ENCODE results near the gene ATXN7L2.

Gene ATXN7L2

DNA sequence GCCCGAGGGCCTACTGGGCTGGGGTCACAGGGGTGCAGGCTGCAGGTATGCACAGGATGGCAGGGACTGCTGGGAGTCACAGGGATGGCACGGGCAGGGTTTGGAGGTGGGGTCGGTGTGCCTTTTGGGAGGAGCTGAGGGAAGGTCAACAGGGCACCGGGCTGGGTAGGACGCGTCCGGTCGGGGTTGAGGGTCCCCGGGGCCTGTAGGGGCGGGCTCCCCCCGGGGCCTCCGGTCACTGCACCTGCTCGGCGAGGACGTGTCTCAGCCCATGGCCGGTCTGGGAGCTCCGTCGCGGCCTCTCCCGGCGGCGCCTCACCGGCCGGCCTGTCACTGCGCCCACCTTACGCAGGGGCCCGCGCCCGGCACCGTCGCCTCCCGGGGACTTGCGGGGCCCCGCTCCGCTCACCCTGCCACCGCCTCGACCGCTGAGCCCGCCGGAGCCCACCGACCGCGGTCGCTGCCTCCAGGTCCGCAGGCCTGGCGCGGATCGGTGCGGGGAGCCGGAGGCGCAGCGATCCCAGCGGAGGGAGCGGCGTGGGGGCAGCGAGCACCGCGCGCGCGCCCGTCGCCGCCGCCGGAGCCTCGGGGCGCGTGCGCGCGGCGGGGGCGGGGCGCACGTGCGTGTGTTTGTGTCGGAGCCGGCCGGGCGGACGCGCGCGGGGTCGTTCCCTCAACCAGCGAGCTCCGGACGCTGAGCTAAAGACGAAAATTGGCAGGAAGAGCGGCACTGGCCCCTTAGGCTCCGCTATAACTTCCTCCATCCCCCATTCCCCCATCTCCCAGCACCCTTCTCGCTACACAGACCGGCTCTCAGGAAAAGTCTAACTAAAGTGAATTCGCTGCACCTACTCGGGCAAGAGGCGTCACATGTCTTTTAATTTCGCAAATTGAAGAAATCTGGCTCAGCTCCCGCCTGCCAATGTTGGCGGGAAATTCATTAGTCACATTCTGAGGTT, 25.8 kb downstream of the ATXN7L2 start, which contains the start of gene AMIGO1:
Gene AMIGO1 (minus strand): TSS at position 552 of the 959 bp plus-strand sequence. CDS start 815 bp downstream, outside the sequence.
- no peak for TF ChIP-seq CTCF (IDR thresholded peaks at IDR 0.05; ENCODE audit: borderline replicate concordance, control extremely low read depth, extremely low read depth, insufficient read depth, missing control alignments)
- in situ Hi-C loops (cut with MboI; ENCODE audit: low sequenced_read_pairs, unreplicated experiment), result no loop called here
- DNase-seq (ENCODE audit: low spot score), result peak; percentile 85

- in situ Hi-C loops (cut with MboI; ENCODE audit: low sequenced_read_pairs, unreplicated experiment), result no loop called here
- no peak for DNase-seq (ENCODE audit: low spot score)
- no peak for TF ChIP-seq CTCF (IDR thresholded peaks at IDR 0.05; ENCODE audit: borderline replicate concordance, control extremely low read depth, extremely low read depth, insufficient read depth, missing control alignments)
Measured at GRCh38 chr1:109513110-109513710, 29.5 kb downstream of the ATXN7L2 start.

- no peak for DNase-seq (ENCODE audit: low spot score)
- in situ Hi-C loops (cut with MboI; ENCODE audit: low sequenced_read_pairs, unreplicated experiment), result no loop called here
- TF ChIP-seq CTCF (IDR thresholded peaks at IDR 0.05; ENCODE audit: borderline replicate concordance, control extremely low read depth, extremely low read depth, insufficient read depth, missing control alignments), result no peak
Measured at GRCh38 chr1:109514846-109515245, 31.1 kb downstream of the ATXN7L2 start.

GRCh38 chr1:109516872-109517271, 33.2 kb downstream of the ATXN7L2 start:
- in situ Hi-C loops (cut with MboI; ENCODE audit: low sequenced_read_pairs, unreplicated experiment), result no loop called here
- TF ChIP-seq CTCF (IDR thresholded peaks at IDR 0.05; ENCODE audit: borderline replicate concordance, control extremely low read depth, extremely low read depth, insufficient read depth, missing control alignments), result no peak
- no peak for DNase-seq (ENCODE audit: low spot score)

- TF ChIP-seq CTCF (IDR thresholded peaks at IDR 0.05; ENCODE audit: borderline replicate concordance, control extremely low read depth, extremely low read depth, insufficient read depth, missing control alignments), result no peak
- no peak for DNase-seq (ENCODE audit: low spot score)
- in situ Hi-C loops (cut with MboI; ENCODE audit: low sequenced_read_pairs, unreplicated experiment), result no loop called here
Measured at GRCh38 chr1:109517337-109517736, 33.6 kb downstream of the ATXN7L2 start.

DNA sequence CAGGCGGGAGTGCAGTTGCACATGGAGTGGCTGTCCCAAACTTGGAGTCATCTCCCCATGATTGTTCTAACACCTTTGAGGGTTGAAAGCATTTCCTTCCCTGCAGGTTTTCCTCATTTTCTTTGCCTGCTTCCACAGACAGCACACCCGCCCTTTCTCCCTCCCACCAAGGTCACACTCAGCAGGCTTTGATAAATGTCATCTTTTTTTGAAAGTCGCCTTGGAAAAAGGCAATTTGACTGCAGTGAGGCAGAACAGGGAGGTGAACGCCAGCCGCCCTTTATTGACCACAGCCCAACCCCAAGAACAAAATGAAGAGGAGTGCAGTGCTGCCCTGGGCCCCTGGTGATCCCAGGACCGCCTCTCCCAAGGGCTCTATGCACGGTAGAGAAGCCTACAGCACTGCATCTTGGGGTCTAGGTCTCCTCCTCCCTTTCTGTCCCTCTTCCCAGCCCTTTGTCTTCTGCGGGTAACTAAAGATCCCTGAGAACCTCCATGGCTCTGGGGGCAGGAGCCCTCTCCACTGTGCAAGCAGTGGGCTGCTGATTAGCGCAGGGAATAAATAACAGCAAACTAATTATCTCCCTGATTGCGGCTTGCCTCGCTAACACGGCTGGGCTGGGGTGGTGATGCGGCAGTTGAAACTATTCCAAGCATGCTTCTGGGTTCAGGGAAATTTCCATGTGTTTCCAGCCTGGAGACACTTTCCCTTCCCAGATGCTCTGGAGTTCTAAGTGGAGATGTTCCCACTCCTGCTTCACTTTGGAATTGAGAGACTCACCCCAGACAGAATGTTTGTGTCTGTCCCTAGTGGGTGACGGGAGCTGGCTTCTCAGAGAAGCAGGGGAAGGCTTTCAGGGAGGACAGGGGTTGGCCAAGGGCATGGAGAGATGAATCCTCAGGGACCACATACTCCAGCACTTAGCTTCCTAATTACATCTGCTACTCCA, 37.6 kb downstream of the ATXN7L2 start:
- no peak for TF ChIP-seq CTCF (IDR thresholded peaks at IDR 0.05; ENCODE audit: borderline replicate concordance, control extremely low read depth, extremely low read depth, insufficient read depth, missing control alignments)
- in situ Hi-C loops (cut with MboI; ENCODE audit: low sequenced_read_pairs, unreplicated experiment), result no loop called here
- DNase-seq (ENCODE audit: low spot score), result no peak
